HUES6 (cell line): ENCODE results near the gene L3MBTL4.

ENCODE experiments used
- H3K27ac ChIP-seq: 2 replicates; pipeline ENCODE4 v1.7.0; 2013; ENCODE audit warnings: low read depth, mild to moderate bottlenecking, low read length, inconsistent platforms
- H3K27me3 ChIP-seq: 2 replicates; pipeline ENCODE4 v1.6.1; 2013; ENCODE audit warnings: low read length; ENCODE audit not compliant: control insufficient read depth, insufficient read depth
- H3K36me3 ChIP-seq: 2 replicates; pipeline ENCODE4 v1.6.1; 2013; ENCODE audit warnings: low read length; ENCODE audit not compliant: control insufficient read depth, insufficient read depth
- H3K4me1 ChIP-seq: 2 replicates; pipeline ENCODE4 v1.6.1; 2013; ENCODE audit warnings: low read length; ENCODE audit not compliant: control insufficient read depth, insufficient read depth
- H3K4me3 ChIP-seq: 2 replicates; pipeline ENCODE4 v1.5.1; 2013; ENCODE audit warnings: low read depth, low read length
- H3K9ac ChIP-seq: one replicate; pipeline ENCODE4 v1.6.1; 2013; ENCODE audit warnings: mild to moderate bottlenecking, low read length
- H3K9me3 ChIP-seq: 2 replicates; pipeline ENCODE4 v1.6.1; 2013; ENCODE audit warnings: low read depth, low read length; ENCODE audit not compliant: control insufficient read depth, insufficient read depth

L3MBTL4 gene

GRCh38 chr18:6013171-6013810, 401.4 kb downstream of the L3MBTL4 start:
- Histone ChIP-seq H3K27ac (no peak overlapping the region), H3K27me3 (no peaks in the 10 kb centered on the region), H3K4me1 (0 out of 2 replicates have a peak, but pooled peaks cover 3% of the 10 kb centered on the region), H3K9ac (no peak overlapping the region), H3K4me3 (no peak overlapping the region), H3K36me3 (no peaks in the 10 kb centered on the region), H3K9me3 (no peaks in the 10 kb centered on the region)

GRCh38 chr18:6010921-6011320, 403.8 kb downstream of the L3MBTL4 start:
- Histone ChIP-seq H3K36me3 (no peaks in the 10 kb centered on the region), H3K27ac (no peak overlapping the region), H3K27me3 (no peaks in the 10 kb centered on the region), H3K9me3 (no peaks in the 10 kb centered on the region), H3K4me3 (no peak overlapping the region), H3K9ac (no peak overlapping the region), H3K4me1 (0 out of 2 replicates have a peak, but pooled peaks cover 3% of the 10 kb centered on the region)

GRCh38 chr18:6010284-6010683, 404.4 kb downstream of the L3MBTL4 start:
- Histone ChIP-seq H3K27ac (no peak overlapping the region), H3K4me3 (no peak overlapping the region), H3K36me3 (no peaks in the 10 kb centered on the region), H3K9ac (no peak overlapping the region), H3K4me1 (0 out of 2 replicates have a peak, but pooled peaks cover 3% of the 10 kb centered on the region), H3K27me3 (no peaks in the 10 kb centered on the region), H3K9me3 (no peaks in the 10 kb centered on the region)

GRCh38 chr18:6009756-6010155, 405.0 kb downstream of the L3MBTL4 start:
- no peak overlapping the region for H3K27ac ChIP-seq
- no peaks in the 10 kb centered on the region for H3K9me3 ChIP-seq
- 0 out of 2 replicates have a peak, but pooled peaks cover 3% of the 10 kb centered on the region for H3K4me1 ChIP-seq
- no peak overlapping the region for H3K4me3 ChIP-seq
- no peaks in the 10 kb centered on the region for H3K36me3 ChIP-seq
- H3K9ac ChIP-seq, result no peak overlapping the region
- no peaks in the 10 kb centered on the region for H3K27me3 ChIP-seq

- Histone ChIP-seq H3K9me3 (peaks cover 2% of the 10 kb centered on the region), H3K27me3 (no peaks in the 10 kb centered on the region), H3K4me3 (no peak overlapping the region), H3K9ac (no peak overlapping the region), H3K36me3 (no peaks in the 10 kb centered on the region), H3K4me1 (0 out of 2 replicates have a peak, but pooled peaks cover under 1% of the 10 kb centered on the region), H3K27ac (no peak overlapping the region)
These were observed 410.0 kb downstream of the L3MBTL4 start for GRCh38 chr18:6004683-6005082.

- Histone ChIP-seq H3K9ac (no peak overlapping the region), H3K36me3 (no peaks in the 10 kb centered on the region), H3K27ac (no peak overlapping the region), H3K4me1 (no peaks in the 10 kb centered on the region), H3K27me3 (no peaks in the 10 kb centered on the region), H3K9me3 (peaks cover 4% of the 10 kb centered on the region), H3K4me3 (no peak overlapping the region)
These were observed 410.6 kb downstream of the L3MBTL4 start for GRCh38 chr18:6004119-6004518.

- Histone ChIP-seq H3K4me3 (no peak overlapping the region), H3K36me3 (no peaks in the 10 kb centered on the region), H3K27me3 (no peaks in the 10 kb centered on the region), H3K9me3 (peaks cover 4% of the 10 kb centered on the region), H3K9ac (no peak overlapping the region), H3K4me1 (peaks cover 16% of the 10 kb centered on the region), H3K27ac (no peak overlapping the region)
These were observed 412.8 kb downstream of the L3MBTL4 start for GRCh38 chr18:6001867-6002266.

- Histone ChIP-seq H3K4me1 (peaks cover 35% of the 10 kb centered on the region), H3K36me3 (no peaks in the 10 kb centered on the region), H3K27ac (no peak overlapping the region), H3K9ac (no peak overlapping the region), H3K9me3 (peaks cover 4% of the 10 kb centered on the region), H3K27me3 (no peaks in the 10 kb centered on the region), H3K4me3 (no peak overlapping the region)
These were observed 415.8 kb downstream of the L3MBTL4 start for GRCh38 chr18:5998907-5999306.

- Histone ChIP-seq H3K4me3 (no peak overlapping the region), H3K27ac (peak overlapping the region; percentile 37; the same call in 1 of the 2 replicates), H3K27me3 (no peaks in the 10 kb centered on the region), H3K4me1 (peaks cover 35% of the 10 kb centered on the region), H3K9me3 (peaks cover 4% of the 10 kb centered on the region), H3K9ac (peak overlapping the region; percentile 44), H3K36me3 (no peaks in the 10 kb centered on the region)
These were observed 416.4 kb downstream of the L3MBTL4 start for GRCh38 chr18:5998166-5998881.

GRCh38 chr18:5997361-5997760, 417.4 kb downstream of the L3MBTL4 start:
- H3K4me3 ChIP-seq, result no peak overlapping the region
- H3K9ac ChIP-seq, result no peak overlapping the region
- H3K4me1 ChIP-seq, result peaks cover 35% of the 10 kb centered on the region
- H3K27me3 ChIP-seq, result no peaks in the 10 kb centered on the region
- no peaks in the 10 kb centered on the region for H3K36me3 ChIP-seq
- H3K27ac ChIP-seq, result no peak overlapping the region
- H3K9me3 ChIP-seq, result peaks cover 4% of the 10 kb centered on the region

GRCh38 chr18:5995626-5996025, 419.1 kb downstream of the L3MBTL4 start:
- Histone ChIP-seq H3K4me3 (no peak overlapping the region), H3K9ac (no peak overlapping the region), H3K27ac (no peak overlapping the region), H3K27me3 (no peaks in the 10 kb centered on the region), H3K4me1 (peaks cover 35% of the 10 kb centered on the region), H3K36me3 (no peaks in the 10 kb centered on the region), H3K9me3 (peaks cover 4% of the 10 kb centered on the region)
